Stimulated activated CD4-positive, alpha-beta T cell treated with anti-CD3 and anti-CD28 coated beads, TNF-alpha, amount 100 ng/mL, for 4 hours (primary cell): ENCODE results near the gene IFIT3.
"Not testable (repeated sequence)": the region's sequence is repeated elsewhere in the genome, so short reads cannot be mapped to it uniquely, and the experiment has no call there.

Experiments used
- DNase-seq, 3 experiments: peaks; one replicate each; pipeline ENCODE4 v3.0.0-alpha.2; 2020; ENCODE audit warnings: low read depth in 3 of 3

Gene IFIT3, protein sequence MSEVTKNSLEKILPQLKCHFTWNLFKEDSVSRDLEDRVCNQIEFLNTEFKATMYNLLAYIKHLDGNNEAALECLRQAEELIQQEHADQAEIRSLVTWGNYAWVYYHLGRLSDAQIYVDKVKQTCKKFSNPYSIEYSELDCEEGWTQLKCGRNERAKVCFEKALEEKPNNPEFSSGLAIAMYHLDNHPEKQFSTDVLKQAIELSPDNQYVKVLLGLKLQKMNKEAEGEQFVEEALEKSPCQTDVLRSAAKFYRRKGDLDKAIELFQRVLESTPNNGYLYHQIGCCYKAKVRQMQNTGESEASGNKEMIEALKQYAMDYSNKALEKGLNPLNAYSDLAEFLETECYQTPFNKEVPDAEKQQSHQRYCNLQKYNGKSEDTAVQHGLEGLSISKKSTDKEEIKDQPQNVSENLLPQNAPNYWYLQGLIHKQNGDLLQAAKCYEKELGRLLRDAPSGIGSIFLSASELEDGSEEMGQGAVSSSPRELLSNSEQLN

DNA sequence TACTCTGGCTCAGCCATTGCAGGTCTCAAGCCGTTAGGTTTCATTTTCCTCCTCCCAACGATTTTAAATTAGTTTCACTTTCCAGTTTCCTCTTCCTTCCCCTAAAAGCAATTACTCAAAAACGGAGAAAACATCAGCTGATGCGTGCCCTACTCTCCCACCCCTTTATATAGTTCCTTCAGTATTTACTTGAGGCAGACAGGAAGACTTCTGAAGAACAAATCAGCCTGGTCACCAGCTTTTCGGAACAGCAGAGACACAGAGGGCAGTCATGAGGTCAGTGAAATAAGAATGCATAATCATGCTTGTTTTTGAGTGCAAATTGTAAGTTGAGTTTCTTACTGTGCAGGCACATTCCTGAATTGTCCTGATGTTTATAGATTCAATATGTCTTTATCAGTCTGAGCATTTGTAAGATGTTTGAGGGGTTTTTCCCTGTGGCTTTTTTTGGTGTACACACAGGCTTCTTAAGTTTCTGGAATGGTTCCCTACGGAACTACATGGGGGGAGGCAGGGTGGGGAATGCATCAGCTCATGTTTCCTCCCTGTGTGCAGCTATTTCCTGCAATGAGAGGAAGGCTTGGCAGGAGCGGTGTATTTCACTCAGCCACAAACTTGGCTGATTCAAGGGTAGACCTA, at the start of gene IFIT3:
Gene IFIT3 (plus strand): TSS at position 195 of the 639 bp plus-strand sequence. CDS start 77 bp downstream, at position 272.
- DNase-seq, result no peak

DNA sequence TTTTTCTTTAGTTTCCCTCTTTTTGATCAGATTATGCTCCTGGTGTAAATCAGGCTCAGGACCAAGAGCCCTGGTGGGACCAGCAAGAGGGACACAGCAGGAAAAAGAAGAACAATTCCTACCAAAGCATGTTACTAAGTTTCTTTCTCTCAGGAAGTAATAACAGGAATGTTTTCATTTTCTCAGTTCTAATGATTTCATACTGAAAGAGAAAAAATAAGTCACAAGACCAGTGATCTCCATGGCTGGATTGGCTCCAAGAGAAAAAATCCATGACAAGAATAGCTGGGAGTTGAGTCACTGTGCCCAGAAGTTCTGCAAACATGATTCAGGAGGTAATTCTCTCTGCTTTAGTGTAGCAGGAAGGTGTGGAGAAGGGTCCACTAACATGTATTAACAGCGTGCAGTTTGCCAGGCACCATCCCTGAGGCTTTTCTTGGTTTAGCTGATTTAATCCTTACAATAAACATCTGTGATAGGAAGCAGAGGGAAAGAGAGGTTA, 49.7 kb upstream of the IFIT3 start:
- no peak for DNase-seq

DNA sequence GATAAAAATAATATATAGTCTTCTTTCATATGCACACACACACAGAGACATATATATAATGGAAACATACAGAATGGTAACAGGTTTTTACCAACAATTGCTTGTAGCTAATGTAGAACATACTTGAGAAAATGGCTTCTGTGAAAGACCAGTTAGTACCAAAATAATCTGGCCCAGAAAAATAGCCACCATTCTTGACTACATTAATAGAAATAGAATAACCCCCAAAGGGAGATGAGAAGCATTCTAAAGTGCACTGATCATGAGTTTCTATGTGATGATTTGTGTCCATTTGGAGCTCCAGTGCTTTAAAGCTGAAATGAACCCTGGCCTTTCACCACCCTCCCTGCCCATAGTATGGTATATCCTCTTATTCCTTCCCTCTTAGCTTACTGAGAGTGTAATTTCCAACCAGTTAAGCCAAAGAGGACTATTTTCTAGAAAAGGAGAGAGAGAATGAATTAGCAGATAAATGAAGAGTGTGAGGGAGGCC, 48.9 kb upstream of the IFIT3 start:
- no peak for DNase-seq

DNA sequence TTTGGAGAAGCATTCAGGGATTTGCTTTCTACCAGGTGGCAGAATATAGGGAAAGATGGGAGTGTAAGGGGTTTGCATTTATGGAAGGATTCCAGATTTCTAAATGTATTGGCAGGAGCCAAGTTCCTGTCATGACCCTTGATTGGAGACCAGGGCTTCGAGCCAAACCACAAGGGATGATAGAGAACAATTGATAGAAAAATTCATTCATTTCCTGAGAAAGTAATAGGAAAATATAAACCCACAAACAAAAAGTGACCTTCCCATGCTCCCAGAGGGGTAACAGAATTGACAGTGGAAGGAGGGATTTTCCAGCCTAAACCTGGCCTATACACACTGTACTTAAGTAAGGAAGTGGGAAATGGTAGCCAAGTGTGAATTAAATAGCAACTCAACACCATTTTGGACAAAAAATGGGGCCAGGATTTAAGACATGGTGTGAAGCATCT, 48.4 kb upstream of the IFIT3 start:
- no peak for DNase-seq

DNA sequence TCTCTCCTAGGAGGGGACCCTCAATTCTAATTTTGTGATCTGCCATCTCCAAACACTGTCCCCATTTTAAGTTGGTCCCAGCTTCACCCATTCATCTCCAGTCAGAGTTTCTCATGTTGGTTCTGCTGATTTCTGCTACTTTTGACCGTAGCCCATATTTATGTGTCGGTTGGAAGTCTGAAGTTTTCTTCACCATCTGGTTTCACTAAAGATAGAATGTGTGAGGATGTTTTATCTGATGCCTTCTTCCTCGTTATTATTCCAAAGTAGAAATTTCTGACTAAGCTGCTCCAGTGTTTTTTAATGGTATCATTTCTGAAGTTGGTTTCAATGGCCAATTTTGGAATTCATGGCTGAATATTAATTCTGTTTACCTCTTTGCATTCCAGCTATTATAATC, 47.3 kb upstream of the IFIT3 start:
- DNase-seq, result no peak

DNA sequence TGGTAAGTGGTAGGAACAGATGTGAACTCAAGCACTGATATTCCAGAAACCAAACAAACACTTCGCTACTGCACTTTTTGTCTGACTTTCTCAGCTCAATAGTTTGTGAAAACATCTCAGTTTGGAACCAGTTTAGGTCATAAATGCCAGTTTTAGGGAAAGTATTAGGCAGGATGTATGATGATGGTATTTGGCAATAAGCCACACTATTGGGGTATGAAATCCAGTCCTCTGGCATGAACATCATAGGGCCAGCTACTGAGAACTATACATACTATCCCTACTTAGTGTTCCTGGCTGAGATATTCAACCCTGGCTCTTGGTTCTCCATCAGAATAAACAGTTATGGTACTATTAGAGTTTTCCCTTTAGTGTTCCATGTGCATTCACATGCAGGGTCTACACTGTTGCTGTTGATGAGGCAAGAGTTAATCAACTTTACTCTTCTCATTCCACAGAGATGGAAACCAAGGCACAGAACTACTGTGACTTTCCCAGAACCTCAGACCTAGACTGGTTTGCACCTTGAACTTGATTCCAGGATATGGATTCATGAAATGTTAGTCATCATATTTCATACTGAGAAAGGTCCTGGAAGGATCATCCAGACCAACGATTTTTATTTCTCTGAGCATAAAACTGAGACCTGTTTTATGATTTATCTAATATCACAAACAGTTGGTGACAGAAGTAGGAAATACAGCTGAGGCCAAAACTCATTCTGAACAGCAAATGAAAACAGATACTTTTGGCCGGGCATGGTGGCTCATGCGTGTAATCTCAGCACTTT, 46.0 kb upstream of the IFIT3 start:
- no peak for DNase-seq

DNA sequence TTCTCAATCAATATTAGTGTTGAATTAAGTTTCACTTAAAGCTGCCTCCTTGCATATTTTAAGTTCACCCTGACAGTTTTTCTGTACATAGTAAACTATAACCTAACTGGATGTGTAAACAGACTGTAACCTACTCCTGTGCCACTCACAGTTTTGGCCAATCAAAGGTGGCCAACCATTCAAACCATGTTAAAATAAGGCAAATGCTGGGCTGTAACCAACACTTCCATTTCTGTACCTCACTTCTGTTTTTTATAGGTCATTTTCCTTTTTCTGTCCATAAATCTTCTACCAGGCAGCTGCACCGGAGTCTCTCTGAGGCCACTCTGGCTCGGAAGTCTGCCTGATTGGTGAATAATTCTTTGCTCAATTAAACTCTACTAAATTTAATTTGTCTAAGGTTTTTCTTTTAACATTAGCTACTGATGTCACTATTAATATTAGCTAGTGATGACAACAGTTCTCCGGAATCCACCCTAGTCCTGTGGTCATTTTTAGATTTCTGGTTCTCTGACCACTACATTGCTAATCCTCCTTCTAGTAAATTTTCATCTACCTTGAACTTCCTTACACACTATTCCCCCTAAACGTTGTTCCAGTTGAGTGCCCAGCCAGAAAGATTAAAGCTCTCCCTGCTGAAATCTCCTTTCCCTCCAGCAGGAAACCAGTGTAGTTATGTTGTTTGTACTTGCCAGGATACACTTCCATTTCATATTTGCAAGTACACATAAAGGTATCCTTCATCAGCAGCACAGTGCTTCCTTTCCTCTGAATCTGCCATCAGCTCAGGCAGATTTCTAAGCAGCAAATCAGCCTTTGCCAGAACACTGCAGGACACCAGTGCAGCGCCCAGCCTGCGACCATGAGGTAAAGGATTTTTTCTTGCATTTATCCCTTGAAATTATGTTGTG, 44.5 kb upstream of the IFIT3 start:
- DNase-seq, result no peak

DNA sequence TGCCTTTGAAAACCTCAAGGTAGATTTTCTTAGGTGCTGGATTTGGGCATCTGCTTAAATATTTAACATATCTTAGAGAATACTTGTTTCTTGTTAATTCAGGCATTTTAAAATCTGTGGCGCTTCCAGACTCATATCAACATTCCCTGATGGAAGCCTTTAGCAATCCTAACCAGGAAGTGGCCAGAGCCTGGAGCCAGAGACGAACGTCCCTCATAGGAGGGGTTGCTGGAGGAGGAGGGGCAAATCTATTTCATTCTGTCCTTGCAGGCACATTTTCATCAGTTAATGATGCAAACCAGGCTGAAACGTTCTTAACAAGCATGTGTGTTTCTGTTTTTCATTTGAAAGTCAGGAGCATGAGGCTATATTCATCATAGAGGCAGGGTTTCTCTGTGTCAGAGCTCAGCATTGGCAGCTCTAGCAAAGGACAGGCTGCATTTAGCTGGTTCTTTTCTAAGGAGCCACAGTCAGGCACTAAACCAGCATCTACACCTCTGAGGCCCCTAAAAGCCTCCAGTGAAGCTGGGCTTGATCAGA, 43.8 kb upstream of the IFIT3 start:
- no peak for DNase-seq

DNA sequence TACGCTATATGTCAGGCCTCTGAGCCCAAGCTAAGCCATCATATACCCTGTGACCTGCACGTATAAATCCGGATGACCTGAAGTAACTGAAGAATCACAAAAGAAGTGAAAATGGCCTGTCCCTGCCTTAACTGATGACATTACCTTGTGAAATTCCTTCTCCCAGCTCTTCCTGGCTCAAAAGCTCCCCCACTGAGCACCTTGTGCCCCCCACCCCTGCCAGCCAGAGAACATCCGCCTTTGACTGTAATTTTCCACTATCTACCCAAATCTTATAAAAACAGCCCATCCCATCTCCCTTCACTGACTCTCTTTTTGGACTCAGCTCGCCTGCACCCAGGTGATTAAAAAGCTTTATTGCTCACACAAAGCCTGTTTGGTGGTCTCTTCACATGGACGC, 43.1 kb upstream of the IFIT3 start:
- DNase-seq, result not testable (repeated sequence)

DNA sequence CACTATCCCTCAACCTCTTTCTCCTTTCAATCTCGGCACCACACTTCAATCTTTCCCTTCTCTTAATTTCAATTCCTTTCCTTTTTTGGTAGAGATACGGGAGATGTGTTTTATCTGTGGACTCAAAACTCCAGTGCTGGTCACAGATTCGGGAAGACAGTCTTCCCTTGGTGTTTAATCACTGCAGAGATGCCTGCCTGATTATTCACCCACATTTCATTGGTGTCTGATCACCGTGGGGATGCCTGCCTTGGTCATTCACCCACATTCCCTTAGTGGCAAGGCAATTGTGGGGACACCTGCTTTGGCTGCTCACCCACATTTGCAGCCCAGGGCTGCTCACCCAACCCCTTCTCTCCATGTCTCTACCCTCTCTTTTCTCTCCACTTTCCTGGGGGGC, 42.5 kb upstream of the IFIT3 start:
- not testable (repeated sequence) for DNase-seq

DNA sequence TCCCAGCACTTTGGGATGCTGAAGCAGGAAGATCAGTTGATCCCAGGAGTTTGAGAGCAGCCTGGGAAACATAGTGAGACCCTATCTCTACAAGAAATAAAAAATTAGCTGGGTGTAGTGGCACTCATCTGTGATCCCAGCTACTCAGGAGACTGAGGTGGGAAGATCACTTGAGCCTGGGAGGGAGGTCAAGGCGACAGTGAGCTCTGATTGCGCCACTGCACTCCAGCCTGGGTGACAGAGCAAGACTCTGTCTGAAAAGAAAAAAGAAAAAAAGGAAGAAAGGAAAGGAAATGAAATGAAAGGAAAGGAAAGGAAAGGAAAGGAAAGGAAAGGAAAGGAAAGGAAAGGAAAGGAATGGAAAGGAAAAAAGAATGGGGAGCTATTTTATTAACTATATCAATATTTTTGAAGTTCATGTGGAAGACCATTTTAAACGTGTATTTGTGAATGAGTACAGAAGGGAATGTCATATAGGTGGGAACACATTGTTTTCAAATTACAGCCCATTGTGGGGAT, 33.0 kb upstream of the IFIT3 start:
- DNase-seq, result no peak

DNA sequence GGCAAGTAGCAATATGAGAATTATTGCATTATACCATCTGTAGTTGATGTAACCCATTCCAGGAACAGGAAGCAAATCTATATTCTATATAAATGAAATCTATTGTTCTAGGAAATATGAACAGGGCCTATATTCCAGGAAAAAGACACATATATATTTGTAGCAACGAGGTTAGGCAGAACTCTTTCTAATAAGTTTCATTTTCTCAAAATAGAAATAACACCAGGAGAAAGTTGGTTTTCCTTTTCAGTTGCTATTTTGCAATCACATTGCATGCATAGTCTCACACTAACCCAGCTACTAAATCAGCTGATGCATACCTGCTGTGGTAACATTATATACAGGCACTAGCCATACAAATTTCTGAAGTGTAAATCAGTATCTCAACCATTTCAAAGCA, 32.2 kb upstream of the IFIT3 start:
- no peak for DNase-seq

DNA sequence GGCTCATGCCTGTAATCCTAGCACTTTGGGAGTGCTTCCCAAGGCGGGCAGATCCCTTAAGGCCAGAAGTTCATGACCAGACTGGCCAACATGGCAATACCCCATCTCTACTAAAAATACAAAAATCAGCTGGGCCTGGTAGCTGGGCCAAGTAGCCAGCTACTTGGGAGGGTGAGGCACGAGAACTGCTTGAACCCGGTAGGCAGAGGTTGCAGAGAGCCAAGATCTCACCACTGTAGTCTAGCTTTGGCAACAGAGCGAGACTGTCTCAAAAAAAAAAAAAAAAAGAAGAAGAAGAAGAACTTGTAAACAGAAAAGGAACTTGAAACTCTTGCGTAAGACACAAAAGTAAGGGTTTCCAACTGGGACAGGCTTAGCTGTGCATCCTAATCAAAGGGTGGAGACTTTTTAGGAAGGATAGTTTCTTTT, 31.6 kb upstream of the IFIT3 start:
- DNase-seq, result no peak

DNA sequence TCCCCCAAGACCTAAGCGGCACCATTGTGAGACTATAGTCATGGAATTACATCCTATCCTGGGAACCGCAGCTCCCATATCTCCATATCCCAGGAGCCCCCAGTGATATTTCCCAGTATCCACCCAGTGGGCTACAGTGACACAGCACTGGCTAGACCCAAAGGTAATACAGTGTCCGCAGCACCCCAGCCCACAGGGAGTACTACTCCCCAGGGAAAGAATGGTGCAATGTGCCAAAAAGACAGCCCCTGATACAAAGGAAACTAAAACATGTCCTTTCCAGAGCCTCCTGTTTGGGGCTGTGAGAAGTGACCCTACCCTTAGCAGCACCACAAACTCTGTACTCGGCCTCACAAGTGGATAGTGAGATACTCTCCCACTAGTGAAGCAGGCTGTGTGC, 30.4 kb upstream of the IFIT3 start:
- DNase-seq, result no peak

DNA sequence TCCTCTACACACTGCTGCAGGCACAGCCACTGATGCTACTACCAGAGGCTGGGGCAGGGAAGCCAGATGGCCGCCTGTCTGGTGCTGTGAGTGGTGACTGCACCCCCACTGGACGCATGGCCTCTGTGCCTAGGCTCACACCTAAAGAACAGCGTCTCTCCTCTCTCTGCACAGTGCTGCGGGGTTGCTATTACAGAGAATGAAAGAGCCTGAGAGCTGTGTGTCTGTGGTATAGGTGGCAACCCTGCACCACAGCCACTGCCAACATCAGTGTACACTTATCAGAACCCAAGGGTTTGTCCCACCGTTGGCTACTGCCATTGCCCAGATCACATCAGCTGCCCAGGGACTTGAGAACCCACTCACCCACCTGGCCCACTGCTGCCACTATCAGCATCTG, 30.0 kb upstream of the IFIT3 start:
- DNase-seq, result no peak

DNA sequence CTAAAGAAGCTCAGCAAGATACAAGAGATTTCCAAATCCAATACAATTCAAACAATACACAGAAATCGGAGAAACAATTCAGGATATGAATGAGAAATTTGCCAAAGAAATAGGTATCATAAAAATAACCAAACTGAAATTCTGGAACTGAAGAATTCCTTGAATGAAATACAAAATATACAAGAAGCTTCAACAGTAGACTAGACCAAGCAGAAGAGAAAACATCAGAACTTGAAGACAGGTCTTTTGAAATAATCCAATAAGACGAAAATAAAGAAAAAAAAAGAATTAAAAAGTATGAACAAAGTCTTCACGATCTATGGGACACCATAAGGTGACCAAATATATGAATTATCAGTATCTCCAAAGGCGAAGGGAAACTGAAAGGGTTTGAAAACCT, 28.8 kb upstream of the IFIT3 start:
- DNase-seq, result no peak

DNA sequence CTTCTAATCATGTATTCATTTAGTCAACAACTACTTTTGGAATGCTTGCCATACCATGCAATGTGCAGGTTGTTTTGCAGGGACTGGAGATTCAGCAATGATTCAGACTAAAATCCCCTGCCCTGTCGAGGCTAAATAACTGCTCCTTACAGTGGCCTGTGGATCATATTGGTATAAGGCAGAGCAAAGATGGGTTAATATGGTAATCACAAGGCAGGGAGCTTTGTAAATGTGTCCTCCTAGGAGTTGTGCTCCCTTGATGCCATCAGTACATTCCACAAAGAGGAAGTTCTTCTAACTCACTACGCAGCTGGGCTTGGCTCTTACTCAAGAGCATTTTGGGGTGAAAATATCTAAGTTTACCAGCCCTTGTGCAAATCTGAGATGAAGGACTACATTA, 26.6 kb upstream of the IFIT3 start:
- no peak for DNase-seq

DNA sequence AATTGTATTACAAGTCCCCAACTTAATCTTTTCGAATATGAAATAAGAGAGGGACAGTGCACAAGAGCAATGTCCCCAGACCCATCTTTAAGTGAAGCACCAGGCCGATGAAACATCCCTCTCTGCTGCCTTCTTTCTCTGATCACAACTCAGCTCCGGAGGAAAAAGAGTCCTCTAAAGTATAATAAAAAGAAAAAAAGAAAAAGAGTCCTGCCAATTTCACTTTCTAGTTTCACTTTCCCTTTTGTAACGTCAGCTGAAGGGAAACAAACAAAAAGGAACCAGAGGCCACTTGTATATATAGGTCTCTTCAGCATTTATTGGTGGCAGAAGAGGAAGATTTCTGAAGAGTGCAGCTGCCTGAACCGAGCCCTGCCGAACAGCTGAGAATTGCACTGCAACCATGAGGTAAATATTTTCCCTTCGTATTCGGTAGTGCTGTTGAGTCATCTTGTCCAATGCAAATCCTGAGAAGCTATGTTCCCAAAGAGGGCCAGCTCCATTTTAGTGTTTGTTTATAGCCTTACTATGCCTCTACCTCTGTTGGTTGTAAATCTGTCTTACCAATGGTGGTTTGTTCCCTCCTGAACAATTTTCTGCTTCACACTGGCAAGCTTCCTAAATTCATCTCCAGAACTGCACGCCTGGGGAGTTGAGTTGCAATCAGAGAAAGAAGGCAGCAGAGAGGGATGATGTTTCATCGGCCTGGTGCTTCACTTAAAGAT, 25.9 kb upstream of the IFIT3 start, which contains the start of gene IFIT2:
Gene IFIT2 (plus strand): TSS at position 326 of the 725 bp plus-strand sequence. CDS start 78 bp downstream, at position 404.
- no peak for DNase-seq

DNA sequence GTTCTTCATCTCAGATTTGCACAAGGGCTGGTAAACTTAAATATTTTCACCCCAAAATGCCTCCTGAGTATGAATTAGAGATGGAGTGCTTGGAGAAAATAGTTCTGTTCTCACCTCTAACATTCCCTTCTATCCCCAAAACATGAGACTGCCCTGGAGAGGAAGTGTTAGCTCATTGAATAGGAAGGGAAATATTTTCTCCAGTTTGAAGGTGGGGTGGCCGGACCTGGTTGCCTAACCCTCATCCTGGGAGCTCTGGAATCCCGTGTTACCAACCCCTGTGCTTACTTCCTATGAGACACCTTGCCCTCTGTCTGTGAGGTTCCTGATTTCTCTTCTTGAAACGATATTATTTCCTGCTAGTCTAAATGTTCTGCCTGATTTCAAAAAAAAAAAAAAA, 25.2 kb upstream of the IFIT3 start:
- DNase-seq, result no peak

DNA sequence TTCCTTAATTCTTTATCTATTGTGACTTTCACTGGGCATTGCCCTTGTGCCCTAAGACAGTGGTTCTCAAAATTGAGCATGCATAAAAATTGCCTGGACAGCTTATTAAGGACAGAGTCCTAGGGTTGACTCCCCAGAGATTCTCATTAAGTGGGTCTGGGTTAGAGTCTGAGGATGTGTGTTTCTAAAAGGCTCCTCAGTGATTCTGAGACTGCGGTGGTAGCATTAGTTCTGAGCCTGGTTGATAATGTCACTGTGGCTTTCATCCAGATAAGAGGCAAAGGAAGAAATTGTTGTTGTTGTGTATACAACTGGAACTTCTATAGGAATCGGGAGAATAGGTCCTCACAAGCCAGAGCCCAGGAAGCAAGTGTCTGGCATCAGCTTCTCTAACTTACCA, 24.6 kb upstream of the IFIT3 start:
- no peak for DNase-seq
